HT1080 (cell line): ENCODE results near the gene MIEF2. TPM values are rescaled to one million over a fixed set of nuclear protein-coding genes. Genes with fewer than 3 reads are reported as not detected.
A peak's percentile ranks its signal among the peaks of the same experiment; 100 is the strongest.
"Not testable (repeated sequence)": the region's sequence is repeated elsewhere in the genome, so short reads cannot be mapped to it uniquely, and the experiment has no call there.

ENCODE experiments used
- DNase-seq: peaks from one replicate; pipeline ENCODE4 v3.0.0-alpha.2; 2015; ENCODE audit warnings: low read depth
- total RNA-seq: library from RNA; depleted of rRNA; stranded (reverse); fragments of >200 nt; shearing (Covaris generic); gene quantifications from 2 replicates; pipeline ENCODE4 v1.2.3, GENCODE V29; 2014; rRNA removed

MIEF2 gene
- total RNA-seq, 1 experiment from 2014 or later = 5.7 TPM

- no peak for DNase-seq
These were observed 21.3 kb downstream of the MIEF2 start for GRCh38 chr17:18281788-18282187.

- no peak for DNase-seq
These were observed 24.8 kb downstream of the MIEF2 start for GRCh38 chr17:18285296-18285695.

GRCh38 chr17:18291718-18292540 lies 31.5 kb downstream of the MIEF2 start:
- no peak for DNase-seq

- DNase-seq = not testable (repeated sequence)
These were observed 37.6 kb downstream of the MIEF2 start for GRCh38 chr17:18298061-18298460.

- DNase-seq = no peak
These were observed 40.4 kb downstream of the MIEF2 start for GRCh38 chr17:18300725-18301480.

- not testable (repeated sequence) for DNase-seq
These were observed 42.7 kb downstream of the MIEF2 start for GRCh38 chr17:18303206-18303605.

GRCh38 chr17:18309202-18309601 lies 48.7 kb downstream of the MIEF2 start:
- DNase-seq = no peak

GRCh38 chr17:18314059-18314730 lies 53.7 kb downstream of the MIEF2 start:
- DNase-seq = no peak

GRCh38 chr17:18314731-18315561 lies 54.5 kb downstream of the MIEF2 start, which contains the start of the genes SMCR8 and TOP3A:
TSS of gene SMCR8 (plus strand) at chr17:18315293. CDS start at chr17:18315790, 497 bp downstream.
TSS of gene TOP3A (minus strand) at chr17:18314994. CDS start at chr17:18314778, 216 bp downstream.
- peak; percentile 97 for DNase-seq

- no peak for DNase-seq
These were observed 55.1 kb downstream of the MIEF2 start for GRCh38 chr17:18315562-18315922.

GRCh38 chr17:18315961-18316360 lies 55.5 kb downstream of the MIEF2 start:
- DNase-seq = no peak

Other genes starting within 250 kb of the MIEF2 start
- gene ATPAF2, start 221.5 kb upstream of the MIEF2 start, total RNA-seq = 16.6 and 17.8 TPM in 2 replicates
- 5.0 and 7.8 TPM in 2 replicates for gene GID4, start 221.3 kb upstream of the MIEF2 start, total RNA-seq
- gene DRG2, start 172.7 kb upstream of the MIEF2 start, total RNA-seq = 55.5 and 55.9 TPM in 2 replicates
- not detected in 2 replicates for gene MYO15A, start 151.9 kb upstream of the MIEF2 start, total RNA-seq
- 75.9 and 91.6 TPM in 2 replicates for gene ALKBH5, start 76.8 kb upstream of the MIEF2 start, total RNA-seq
- 36.5 and 39.3 TPM in 2 replicates for gene LLGL1, start 35.0 kb upstream of the MIEF2 start, total RNA-seq
- gene FLII, start 1.9 kb upstream of the MIEF2 start, total RNA-seq = 189 and 191 TPM in 2 replicates
- gene TOP3A, start 54.3 kb downstream of the MIEF2 start, total RNA-seq = 80.3 and 84.9 TPM in 2 replicates
- gene SMCR8, start 54.6 kb downstream of the MIEF2 start, total RNA-seq = 13.0 and 15.4 TPM in 2 replicates
- gene SHMT1, start 102.9 kb downstream of the MIEF2 start, total RNA-seq = 20.2 and 20.7 TPM in 2 replicates
- gene EVPLL, start 117.1 kb downstream of the MIEF2 start, total RNA-seq = not detected in 2 replicates
- not detected in 2 replicates for gene LGALS9C, start 216.1 kb downstream of the MIEF2 start, total RNA-seq